Breast epithelium (tissue), 3 donors: ENCODE data around the gene PARP12.

Source experiments
- POLR2A ChIP-seq: fragments of 450-650 bp; IDR thresholded peaks from one replicate; pipeline ENCODE4 v1.6.1; 2016; ENCODE audit warnings: antibody characterized with exemption, mild to moderate bottlenecking, moderate library complexity
- TF ChIP-seq, protein P1 (sequence below), 3 donors: fragments of 450-650 bp; IDR thresholded peaks; one replicate each; pipeline ENCODE4 v1.5.1; 2016 to 2017; ENCODE audit warnings: antibody characterized with exemption in 3 of 3, mild to moderate bottlenecking in 3 of 3, moderate library complexity in 3 of 3

DNA sequence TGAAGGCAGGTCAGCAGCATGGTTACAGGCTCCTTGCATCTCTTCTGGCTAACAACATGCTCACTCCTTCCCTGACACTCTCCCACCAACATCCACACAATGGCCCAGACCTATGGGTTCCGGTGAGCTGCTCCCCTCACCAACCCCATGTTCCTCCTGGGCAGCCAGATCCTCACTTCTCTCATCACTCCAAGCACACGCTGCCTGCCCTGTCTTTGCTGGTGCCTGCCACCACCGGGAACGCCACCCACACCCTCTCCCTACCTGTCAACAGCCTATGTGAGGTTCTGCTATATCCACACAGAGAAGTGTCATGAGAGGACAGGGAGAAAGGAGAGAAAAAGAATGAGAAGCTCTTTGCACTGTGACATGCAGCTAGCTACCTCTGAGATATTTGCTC lies 14.6 kb downstream of the PARP12 start:
- TF ChIP-seq, protein P1, sequence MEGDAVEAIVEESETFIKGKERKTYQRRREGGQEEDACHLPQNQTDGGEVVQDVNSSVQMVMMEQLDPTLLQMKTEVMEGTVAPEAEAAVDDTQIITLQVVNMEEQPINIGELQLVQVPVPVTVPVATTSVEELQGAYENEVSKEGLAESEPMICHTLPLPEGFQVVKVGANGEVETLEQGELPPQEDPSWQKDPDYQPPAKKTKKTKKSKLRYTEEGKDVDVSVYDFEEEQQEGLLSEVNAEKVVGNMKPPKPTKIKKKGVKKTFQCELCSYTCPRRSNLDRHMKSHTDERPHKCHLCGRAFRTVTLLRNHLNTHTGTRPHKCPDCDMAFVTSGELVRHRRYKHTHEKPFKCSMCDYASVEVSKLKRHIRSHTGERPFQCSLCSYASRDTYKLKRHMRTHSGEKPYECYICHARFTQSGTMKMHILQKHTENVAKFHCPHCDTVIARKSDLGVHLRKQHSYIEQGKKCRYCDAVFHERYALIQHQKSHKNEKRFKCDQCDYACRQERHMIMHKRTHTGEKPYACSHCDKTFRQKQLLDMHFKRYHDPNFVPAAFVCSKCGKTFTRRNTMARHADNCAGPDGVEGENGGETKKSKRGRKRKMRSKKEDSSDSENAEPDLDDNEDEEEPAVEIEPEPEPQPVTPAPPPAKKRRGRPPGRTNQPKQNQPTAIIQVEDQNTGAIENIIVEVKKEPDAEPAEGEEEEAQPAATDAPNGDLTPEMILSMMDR (IDR thresholded peaks at IDR 0.05) = no peak
- no peak for TF ChIP-seq POLR2A
